ENCODE data around the gene CENPP.
A peak's percentile ranks its signal among the peaks of the same experiment; 100 is the strongest.

The CENPP gene

GRCh38 chr9:92634712-92635605, 309.2 kb downstream of the CENPP start:
- peak; percentile 95 for TF ChIP-seq CTCF (IDR thresholded peaks at IDR 0.05)

GRCh38 chr9:92635760-92636159, 310.0 kb downstream of the CENPP start:
- TF ChIP-seq CTCF (IDR thresholded peaks at IDR 0.05), result no peak

DNA sequence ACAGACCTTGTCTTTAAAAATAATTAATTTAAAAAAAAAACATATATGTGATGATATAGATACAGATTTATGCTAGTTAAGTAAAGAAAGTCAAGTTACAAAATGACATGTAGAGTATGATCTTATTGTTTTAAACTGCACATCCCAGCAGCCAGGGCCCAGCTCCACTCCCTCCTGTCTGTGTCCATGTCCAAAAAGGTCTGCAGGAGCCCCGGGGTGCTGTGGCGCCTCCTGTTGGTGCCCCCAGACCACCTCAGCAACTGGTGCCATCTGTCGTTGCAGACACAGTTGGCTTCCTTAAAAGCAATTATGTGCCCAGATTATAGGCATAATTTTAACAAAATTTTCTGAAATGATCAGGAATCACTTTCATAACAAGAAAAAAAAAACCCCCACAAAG, 310.9 kb downstream of the CENPP start:
- no peak for TF ChIP-seq CTCF (IDR thresholded peaks at IDR 0.05)

- TF ChIP-seq CTCF (IDR thresholded peaks at IDR 0.05), result no peak
Observed at GRCh38 chr9:92637326-92637725, 311.6 kb downstream of the CENPP start.

- no peak for TF ChIP-seq CTCF (IDR thresholded peaks at IDR 0.05)
Observed at GRCh38 chr9:92637886-92638620, 312.3 kb downstream of the CENPP start.

- TF ChIP-seq CTCF (IDR thresholded peaks at IDR 0.05), result no peak
Observed at GRCh38 chr9:92638621-92639101, 312.9 kb downstream of the CENPP start.

DNA sequence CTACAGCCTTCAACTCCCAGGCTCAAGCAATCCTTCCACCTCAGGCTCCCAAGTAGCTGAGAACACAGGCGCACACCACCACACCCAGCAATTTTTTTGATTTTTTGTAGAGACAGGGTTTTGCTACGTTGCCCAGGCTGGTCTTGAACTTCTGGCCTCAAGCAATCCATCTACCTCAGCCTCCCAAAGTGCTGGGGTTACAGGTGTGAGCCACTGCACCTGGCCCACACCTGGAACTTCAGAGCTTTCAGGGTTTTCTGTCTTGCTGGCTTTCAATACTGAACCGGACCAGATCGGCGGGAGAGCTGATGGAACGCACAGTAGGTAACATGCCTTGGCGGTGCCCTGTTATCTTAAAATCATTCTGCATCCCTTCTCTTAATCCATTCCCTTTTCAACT, 313.4 kb downstream of the CENPP start:
- TF ChIP-seq CTCF (IDR thresholded peaks at IDR 0.05), result no peak
